ENCODE measurements around the gene U2AF2.

GRCh38 chr19:55640577-55641425, 14.0 kb upstream of the U2AF2 start, which contains the start of gene ZNF580:
- no peak for TF ChIP-seq POLR2A (IDR thresholded peaks at IDR 0.05; ENCODE audit: control extremely low read depth in 1 of 2, low read depth in 2 of 2, low read length in 2 of 2)
- no peak for TF ChIP-seq CTCF (IDR thresholded peaks at IDR 0.05; ENCODE audit: control extremely low read depth in 1 of 3, insufficient read depth in 1 of 3, low read depth in 1 of 3, low read length in 3 of 3)
- TF ChIP-seq RAD21 (IDR thresholded peaks at IDR 0.05 in 1 of 2, conservative IDR thresholded peaks at IDR 0.05 in 1 of 2; ENCODE audit: low read depth in 2 of 2, low read length in 2 of 2), result no peak
- TF ChIP-seq MAX (IDR thresholded peaks at IDR 0.05), result no peak; the same call in 1 of the 2 replicates

All from H1 (cell line).